Measurements from ENCODE around the gene PRDM16. TPM values are rescaled to one million over a fixed set of nuclear protein-coding genes. Genes with fewer than 3 reads are reported as not detected.

PRDM16 gene
- total and polyA plus RNA-seq, 4 donors = 0.05 to 0.67 (median 0.19) TPM

- TF ChIP-seq REST (IDR thresholded peaks at IDR 0.05) (no peak), RXRA (IDR thresholded peaks at IDR 0.05) (no peak), TAF1 (conservative IDR thresholded peaks at IDR 0.05) (no peak), YY1 (IDR thresholded peaks at IDR 0.05) (no peak), CTCF (IDR thresholded peaks at IDR 0.05; ENCODE audit: low read depth, low read length, missing input control) (no peak), FOXA1 (IDR thresholded peaks at IDR 0.05) (no peak), HNF4G (IDR thresholded peaks at IDR 0.05) (no peak)
Observed at GRCh38 chr1:3022976-3023375, 46.0 kb upstream of the PRDM16 start (continued).

GRCh38 chr1:3024019-3024418, 45.0 kb upstream of the PRDM16 start:
- Histone ChIP-seq H3K27ac (ENCODE audit: low read depth in 1 of 2, low read length in 2 of 2) (no peak overlapping the region), H3K9ac (ENCODE audit: low read depth in 1 of 2, low read length in 2 of 2) (no peak overlapping the region), H3K9me3 (ENCODE audit: control insufficient read depth in 4 of 4, low read length in 3 of 4) (no peaks in the 10 kb centered on the region), H3K27me3 (ENCODE audit: control insufficient read depth in 4 of 4, insufficient read depth in 4 of 4, low read length in 3 of 4) (peaks cover 0 to 4% (median under 1%) of the 10 kb centered on the region in 4 donors), H3K4me1 (ENCODE audit: control insufficient read depth in 4 of 4, insufficient read depth in 4 of 4, low read length in 3 of 4) (no peaks in the 10 kb centered on the region), H3K4me3 (ENCODE audit: low read depth in 1 of 3, low read length in 3 of 3) (no peak overlapping the region), H3K36me3 (ENCODE audit: control insufficient read depth in 4 of 4, insufficient read depth in 3 of 4, low read depth in 1 of 4, low read length in 3 of 4) (no peaks in the 10 kb centered on the region)
- 76% methylated on average over 9 of the region's 9 CpGs for WGBS
- TF ChIP-seq TAF1 (conservative IDR thresholded peaks at IDR 0.05) (no peak), REST (IDR thresholded peaks at IDR 0.05) (no peak), HNF4A (conservative IDR thresholded peaks at IDR 0.05) (no peak), NR2F2 (IDR thresholded peaks at IDR 0.05) (no peak)
- no peak for DNase-seq (ENCODE audit: low spot score)

- no peak for TF ChIP-seq ATF3 (IDR thresholded peaks at IDR 0.05)
- TF ChIP-seq JUND (IDR thresholded peaks at IDR 0.05) = no peak
- TF ChIP-seq GABPA (IDR thresholded peaks at IDR 0.05 in 1 of 2, conservative IDR thresholded peaks at IDR 0.05 in 1 of 2) = no peak
- no peak for TF ChIP-seq HNF4G (IDR thresholded peaks at IDR 0.05)
- TF ChIP-seq NR2F2 (IDR thresholded peaks at IDR 0.05) = no peak
- no peaks in the 10 kb centered on the region for H3K4me1 ChIP-seq (ENCODE audit: control insufficient read depth in 4 of 4, insufficient read depth in 4 of 4, low read length in 3 of 4)
- no peak overlapping the region for H3K9ac ChIP-seq (ENCODE audit: low read depth in 1 of 2, low read length in 2 of 2)
- no peaks in the 10 kb centered on the region for H3K36me3 ChIP-seq (ENCODE audit: control insufficient read depth in 4 of 4, insufficient read depth in 3 of 4, low read depth in 1 of 4, low read length in 3 of 4)
- peaks cover 0 to 4% (median under 1%) of the 10 kb centered on the region in 4 donors for H3K27me3 ChIP-seq (ENCODE audit: control insufficient read depth in 4 of 4, insufficient read depth in 4 of 4, low read length in 3 of 4)
- no peaks in the 10 kb centered on the region for H3K9me3 ChIP-seq (ENCODE audit: control insufficient read depth in 4 of 4, low read length in 3 of 4)
- H3K4me3 ChIP-seq (ENCODE audit: low read depth in 1 of 3, low read length in 3 of 3) = no peak overlapping the region
- no peak overlapping the region for H3K27ac ChIP-seq (ENCODE audit: low read depth in 1 of 2, low read length in 2 of 2)
- DNase-seq (ENCODE audit: low spot score) = no peak
- WGBS = 83% methylated on average over 11 of the region's 11 CpGs
Observed at GRCh38 chr1:3024588-3024987, 44.4 kb upstream of the PRDM16 start.
